HEK293 (cell line): ENCODE data around the gene MSI2.

ENCODE experiments used
- GLIS1 ChIP-seq: fragments of 450-650 bp; formaldehyde crosslinking; IDR thresholded peaks from 2 replicates; pipeline ENCODE4 v1.5.1; 2016; ENCODE audit warnings: missing biosample characterization, missing genetic modification characterization
- KLF8 ChIP-seq: fragments of 450-650 bp; formaldehyde crosslinking; IDR thresholded peaks from 2 replicates; pipeline ENCODE4 v1.5.1; 2016; ENCODE audit warnings: missing biosample characterization, missing genetic modification characterization
- MZF1 ChIP-seq: fragments of 450-650 bp; formaldehyde crosslinking; IDR thresholded peaks from 2 replicates; pipeline ENCODE4 v1.5.1; 2017; ENCODE audit warnings: missing biosample characterization, missing genetic modification characterization, borderline replicate concordance
- ZNF133 ChIP-seq: fragments of 450-650 bp; formaldehyde crosslinking; IDR thresholded peaks from 2 replicates; pipeline ENCODE4 v1.5.1; 2016; ENCODE audit warnings: missing biosample characterization, missing genetic modification characterization
- ZNF211 ChIP-seq: fragments of 450-650 bp; formaldehyde crosslinking; IDR thresholded peaks from 2 replicates; pipeline ENCODE4 v1.5.1; 2016; ENCODE audit warnings: low read depth, missing biosample characterization, missing genetic modification characterization
- ZNF311 ChIP-seq: fragments of 450-650 bp; formaldehyde crosslinking; IDR thresholded peaks from 2 replicates; pipeline ENCODE4 v1.5.1; 2017; ENCODE audit warnings: missing biosample characterization, missing genetic modification characterization, borderline replicate concordance
- ZNF549 ChIP-seq: fragments of 450-650 bp; IDR thresholded peaks from 2 replicates; pipeline ENCODE4 v1.5.1; 2018; ENCODE audit warnings: missing biosample characterization, missing genetic modification characterization, mild to moderate bottlenecking, inconsistent platforms, moderate library complexity
- TF ChIP-seq, protein P1 (sequence below): fragments of 450-650 bp; formaldehyde crosslinking; IDR thresholded peaks from 2 replicates; pipeline ENCODE4 v1.5.1; 2016; ENCODE audit warnings: missing biosample characterization, missing genetic modification characterization
- TF ChIP-seq, protein P2 (sequence below): fragments of 450-650 bp; formaldehyde crosslinking; IDR thresholded peaks from 2 replicates; pipeline ENCODE4 v1.5.1; 2016; ENCODE audit warnings: missing biosample characterization, missing genetic modification characterization
- TF ChIP-seq, protein P3 (sequence below): fragments of 450-650 bp; formaldehyde crosslinking; IDR thresholded peaks from 2 replicates; pipeline ENCODE4 v1.5.1; 2016; ENCODE audit warnings: missing biosample characterization, missing genetic modification characterization
- TF ChIP-seq, protein P4 (sequence below): fragments of 450-650 bp; formaldehyde crosslinking; IDR thresholded peaks from 2 replicates; pipeline ENCODE4 v1.5.1; 2016; ENCODE audit warnings: missing biosample characterization, missing genetic modification characterization

DNA sequence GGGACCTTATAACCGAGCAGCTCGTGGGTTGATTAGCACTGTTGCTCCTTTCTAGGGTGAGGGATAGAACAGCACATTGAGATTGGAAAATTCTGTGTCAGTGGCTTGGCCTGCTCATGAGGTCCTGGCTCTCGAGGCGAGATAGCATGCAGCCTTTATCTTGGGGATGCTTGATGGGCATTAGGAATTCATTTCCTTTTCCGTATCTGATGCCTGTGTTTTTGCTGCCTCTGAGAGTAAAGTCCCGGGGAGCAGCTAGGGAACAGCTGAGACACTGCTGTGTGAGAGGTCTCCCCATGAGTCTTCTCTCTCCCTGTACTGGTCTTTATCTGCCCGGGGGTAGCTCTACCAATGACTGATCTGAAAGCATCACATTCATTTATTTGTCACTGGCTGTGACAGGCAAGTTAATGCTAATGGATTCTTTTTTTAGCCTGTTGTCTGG, 14.5 kb downstream of the MSI2 start:
- TF ChIP-seq ZNF549 (tag by site-specific recombination) = no peak
- TF ChIP-seq, protein P1, sequence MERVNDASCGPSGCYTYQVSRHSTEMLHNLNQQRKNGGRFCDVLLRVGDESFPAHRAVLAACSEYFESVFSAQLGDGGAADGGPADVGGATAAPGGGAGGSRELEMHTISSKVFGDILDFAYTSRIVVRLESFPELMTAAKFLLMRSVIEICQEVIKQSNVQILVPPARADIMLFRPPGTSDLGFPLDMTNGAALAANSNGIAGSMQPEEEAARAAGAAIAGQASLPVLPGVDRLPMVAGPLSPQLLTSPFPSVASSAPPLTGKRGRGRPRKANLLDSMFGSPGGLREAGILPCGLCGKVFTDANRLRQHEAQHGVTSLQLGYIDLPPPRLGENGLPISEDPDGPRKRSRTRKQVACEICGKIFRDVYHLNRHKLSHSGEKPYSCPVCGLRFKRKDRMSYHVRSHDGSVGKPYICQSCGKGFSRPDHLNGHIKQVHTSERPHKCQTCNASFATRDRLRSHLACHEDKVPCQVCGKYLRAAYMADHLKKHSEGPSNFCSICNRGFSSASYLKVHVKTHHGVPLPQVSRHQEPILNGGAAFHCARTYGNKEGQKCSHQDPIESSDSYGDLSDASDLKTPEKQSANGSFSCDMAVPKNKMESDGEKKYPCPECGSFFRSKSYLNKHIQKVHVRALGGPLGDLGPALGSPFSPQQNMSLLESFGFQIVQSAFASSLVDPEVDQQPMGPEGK (tag by site-specific recombination) = no peak
- TF ChIP-seq, protein P2, sequence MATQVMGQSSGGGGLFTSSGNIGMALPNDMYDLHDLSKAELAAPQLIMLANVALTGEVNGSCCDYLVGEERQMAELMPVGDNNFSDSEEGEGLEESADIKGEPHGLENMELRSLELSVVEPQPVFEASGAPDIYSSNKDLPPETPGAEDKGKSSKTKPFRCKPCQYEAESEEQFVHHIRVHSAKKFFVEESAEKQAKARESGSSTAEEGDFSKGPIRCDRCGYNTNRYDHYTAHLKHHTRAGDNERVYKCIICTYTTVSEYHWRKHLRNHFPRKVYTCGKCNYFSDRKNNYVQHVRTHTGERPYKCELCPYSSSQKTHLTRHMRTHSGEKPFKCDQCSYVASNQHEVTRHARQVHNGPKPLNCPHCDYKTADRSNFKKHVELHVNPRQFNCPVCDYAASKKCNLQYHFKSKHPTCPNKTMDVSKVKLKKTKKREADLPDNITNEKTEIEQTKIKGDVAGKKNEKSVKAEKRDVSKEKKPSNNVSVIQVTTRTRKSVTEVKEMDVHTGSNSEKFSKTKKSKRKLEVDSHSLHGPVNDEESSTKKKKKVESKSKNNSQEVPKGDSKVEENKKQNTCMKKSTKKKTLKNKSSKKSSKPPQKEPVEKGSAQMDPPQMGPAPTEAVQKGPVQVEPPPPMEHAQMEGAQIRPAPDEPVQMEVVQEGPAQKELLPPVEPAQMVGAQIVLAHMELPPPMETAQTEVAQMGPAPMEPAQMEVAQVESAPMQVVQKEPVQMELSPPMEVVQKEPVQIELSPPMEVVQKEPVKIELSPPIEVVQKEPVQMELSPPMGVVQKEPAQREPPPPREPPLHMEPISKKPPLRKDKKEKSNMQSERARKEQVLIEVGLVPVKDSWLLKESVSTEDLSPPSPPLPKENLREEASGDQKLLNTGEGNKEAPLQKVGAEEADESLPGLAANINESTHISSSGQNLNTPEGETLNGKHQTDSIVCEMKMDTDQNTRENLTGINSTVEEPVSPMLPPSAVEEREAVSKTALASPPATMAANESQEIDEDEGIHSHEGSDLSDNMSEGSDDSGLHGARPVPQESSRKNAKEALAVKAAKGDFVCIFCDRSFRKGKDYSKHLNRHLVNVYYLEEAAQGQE = no peak
- TF ChIP-seq, protein P3, sequence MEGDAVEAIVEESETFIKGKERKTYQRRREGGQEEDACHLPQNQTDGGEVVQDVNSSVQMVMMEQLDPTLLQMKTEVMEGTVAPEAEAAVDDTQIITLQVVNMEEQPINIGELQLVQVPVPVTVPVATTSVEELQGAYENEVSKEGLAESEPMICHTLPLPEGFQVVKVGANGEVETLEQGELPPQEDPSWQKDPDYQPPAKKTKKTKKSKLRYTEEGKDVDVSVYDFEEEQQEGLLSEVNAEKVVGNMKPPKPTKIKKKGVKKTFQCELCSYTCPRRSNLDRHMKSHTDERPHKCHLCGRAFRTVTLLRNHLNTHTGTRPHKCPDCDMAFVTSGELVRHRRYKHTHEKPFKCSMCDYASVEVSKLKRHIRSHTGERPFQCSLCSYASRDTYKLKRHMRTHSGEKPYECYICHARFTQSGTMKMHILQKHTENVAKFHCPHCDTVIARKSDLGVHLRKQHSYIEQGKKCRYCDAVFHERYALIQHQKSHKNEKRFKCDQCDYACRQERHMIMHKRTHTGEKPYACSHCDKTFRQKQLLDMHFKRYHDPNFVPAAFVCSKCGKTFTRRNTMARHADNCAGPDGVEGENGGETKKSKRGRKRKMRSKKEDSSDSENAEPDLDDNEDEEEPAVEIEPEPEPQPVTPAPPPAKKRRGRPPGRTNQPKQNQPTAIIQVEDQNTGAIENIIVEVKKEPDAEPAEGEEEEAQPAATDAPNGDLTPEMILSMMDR (tag by site-specific recombination) = no peak
- no peak for TF ChIP-seq ZNF211 (tag by site-specific recombination)
- TF ChIP-seq KLF8 (tag by site-specific recombination) = no peak
- TF ChIP-seq, protein P4, sequence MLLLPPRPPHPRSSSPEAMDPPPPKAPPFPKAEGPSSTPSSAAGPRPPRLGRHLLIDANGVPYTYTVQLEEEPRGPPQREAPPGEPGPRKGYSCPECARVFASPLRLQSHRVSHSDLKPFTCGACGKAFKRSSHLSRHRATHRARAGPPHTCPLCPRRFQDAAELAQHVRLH (tag by site-specific recombination) = no peak
- no peak for TF ChIP-seq MZF1 (tag by site-specific recombination)
- no peak for TF ChIP-seq ZNF133 (tag by site-specific recombination)
- no peak for TF ChIP-seq ZNF311 (tag by site-specific recombination)
- TF ChIP-seq GLIS1 = no peak
